ENCODE measurements around the gene GABRG3.

DNA sequence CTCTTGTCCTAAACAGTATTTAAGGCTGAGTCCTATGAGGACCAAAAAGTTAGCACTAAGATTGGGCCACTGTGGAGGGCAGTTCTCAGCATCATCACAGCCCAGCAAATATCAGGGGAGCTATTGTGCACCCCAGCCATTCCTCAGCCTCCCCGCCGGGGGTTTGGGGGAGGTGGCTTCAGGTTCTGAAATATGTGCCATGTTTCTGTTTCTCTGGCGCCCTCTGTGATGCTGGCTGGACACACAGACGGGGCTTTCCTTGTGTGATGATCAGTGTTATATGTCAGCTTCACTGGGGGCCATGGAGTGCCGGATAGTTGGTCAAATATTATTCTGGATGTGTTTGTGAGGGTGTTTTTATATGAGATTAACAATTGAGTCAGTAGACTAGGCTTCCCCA is 106.8 kb downstream of the GABRG3 start:
- TF ChIP-seq, protein P1, sequence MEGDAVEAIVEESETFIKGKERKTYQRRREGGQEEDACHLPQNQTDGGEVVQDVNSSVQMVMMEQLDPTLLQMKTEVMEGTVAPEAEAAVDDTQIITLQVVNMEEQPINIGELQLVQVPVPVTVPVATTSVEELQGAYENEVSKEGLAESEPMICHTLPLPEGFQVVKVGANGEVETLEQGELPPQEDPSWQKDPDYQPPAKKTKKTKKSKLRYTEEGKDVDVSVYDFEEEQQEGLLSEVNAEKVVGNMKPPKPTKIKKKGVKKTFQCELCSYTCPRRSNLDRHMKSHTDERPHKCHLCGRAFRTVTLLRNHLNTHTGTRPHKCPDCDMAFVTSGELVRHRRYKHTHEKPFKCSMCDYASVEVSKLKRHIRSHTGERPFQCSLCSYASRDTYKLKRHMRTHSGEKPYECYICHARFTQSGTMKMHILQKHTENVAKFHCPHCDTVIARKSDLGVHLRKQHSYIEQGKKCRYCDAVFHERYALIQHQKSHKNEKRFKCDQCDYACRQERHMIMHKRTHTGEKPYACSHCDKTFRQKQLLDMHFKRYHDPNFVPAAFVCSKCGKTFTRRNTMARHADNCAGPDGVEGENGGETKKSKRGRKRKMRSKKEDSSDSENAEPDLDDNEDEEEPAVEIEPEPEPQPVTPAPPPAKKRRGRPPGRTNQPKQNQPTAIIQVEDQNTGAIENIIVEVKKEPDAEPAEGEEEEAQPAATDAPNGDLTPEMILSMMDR (IDR thresholded peaks at IDR 0.05): no peak
- TF ChIP-seq POLR2A (IDR thresholded peaks at IDR 0.05): no peak
